ENCODE results near the gene SMIM13. TPM values are rescaled to one million over a fixed set of nuclear protein-coding genes. Genes with fewer than 3 reads are reported as not detected.

SMIM13 gene
- total RNA-seq, 2 experiments from 2014 or later, result 7.5 to 7.7 TPM

- DNase-seq (no peak), ATAC-seq (no peak)
- peak overlapping the region; percentile 89 for H3K4me3 Mint-ChIP-seq
- no peaks in the 10 kb centered on the region for H3K9me3 Mint-ChIP-seq
- H3K36me3 Mint-ChIP-seq (ENCODE audit: low read depth), result peaks cover 12% of the 10 kb centered on the region
- ChIA-PET CTCF (interaction anchor here (1.0 to 1.6 kb wide), 3 partner anchors 35 to 402 kb away, joined by 3 to 5 read pairs (median 4); no protein-coding TSS in a partner anchor), POLR2A (interaction anchor here (1.3 kb wide), 1 partner anchor 10 kb away, joined by 5 read pairs; no protein-coding TSS in a partner anchor)
- H3K27ac Mint-ChIP-seq, result peak overlapping the region; percentile 95
- H3K27me3 Mint-ChIP-seq, result no peaks in the 10 kb centered on the region
- TF ChIP-seq CTCF (IDR thresholded peaks at IDR 0.05), result no peak
- intact Hi-C loops (cut with micrococcal nuclease), result no loop called here
- H3K4me1 Mint-ChIP-seq (ENCODE audit: low read depth), result peaks cover 25% of the 10 kb centered on the region
Measured at GRCh38 chr6:11094941-11095340, 1.3 kb downstream of the SMIM13 start.

- Mint-ChIP-seq H3K36me3 (ENCODE audit: low read depth) (peaks cover 18% of the 10 kb centered on the region), H3K27ac (no peak overlapping the region)
Measured at GRCh38 chr6:11096109-11096508, 2.5 kb downstream of the SMIM13 start.

GRCh38 chr6:11097476-11097875 lies 3.8 kb downstream of the SMIM13 start:
- ChIA-PET POLR2A (interaction anchor here (0.7 kb wide), 1 partner anchor 282 kb away, joined by 5 read pairs; no protein-coding TSS in a partner anchor), CTCF (no interaction called here)
- H3K4me3 Mint-ChIP-seq, result no peak overlapping the region
- no peaks in the 10 kb centered on the region for H3K27me3 Mint-ChIP-seq
- DNase-seq (no peak), ATAC-seq (no peak)
- peaks cover 29% of the 10 kb centered on the region for H3K4me1 Mint-ChIP-seq (ENCODE audit: low read depth)
- H3K9me3 Mint-ChIP-seq, result peaks cover 2% of the 10 kb centered on the region
- H3K36me3 Mint-ChIP-seq (ENCODE audit: low read depth), result peaks cover 24% of the 10 kb centered on the region
- TF ChIP-seq CTCF (IDR thresholded peaks at IDR 0.05), result no peak
- no peak overlapping the region for H3K27ac Mint-ChIP-seq
- intact Hi-C loops (cut with micrococcal nuclease), result no loop called here

More at GRCh38 chr6:11096109-11096508, 2.5 kb downstream of the SMIM13 start:
- POLR2A ChIA-PET, result interaction anchor here (1.3 kb wide), 2 partner anchors 9 to 13 kb away, joined by 3 to 5 read pairs; no protein-coding TSS in a partner anchor
- CTCF ChIA-PET, result interaction anchor here (1.0 kb wide), 2 partner anchors 10 to 34 kb away, joined by 3 read pairs; no protein-coding TSS in a partner anchor
- intact Hi-C loops (cut with micrococcal nuclease), result no loop called here
- peaks cover 2% of the 10 kb centered on the region for H3K9me3 Mint-ChIP-seq
- DNase-seq (peak; percentile 27), ATAC-seq (no peak)
- H3K4me1 Mint-ChIP-seq (ENCODE audit: low read depth), result peaks cover 29% of the 10 kb centered on the region
- H3K27me3 Mint-ChIP-seq, result no peaks in the 10 kb centered on the region
- H3K4me3 Mint-ChIP-seq, result peak overlapping the region; percentile 4
- no peak for TF ChIP-seq CTCF (IDR thresholded peaks at IDR 0.05)

GRCh38 chr6:11098004-11098403 lies 4.4 kb downstream of the SMIM13 start:
- Mint-ChIP-seq H3K4me3 (no peak overlapping the region), H3K4me1 (ENCODE audit: low read depth) (peaks cover 26% of the 10 kb centered on the region), H3K27me3 (no peaks in the 10 kb centered on the region), H3K27ac (no peak overlapping the region), H3K36me3 (ENCODE audit: low read depth) (peaks cover 27% of the 10 kb centered on the region), H3K9me3 (peaks cover 2% of the 10 kb centered on the region)
- POLR2A ChIA-PET, result interaction anchor here (0.7 to 1.1 kb wide), 2 partner anchors 15 to 283 kb away, joined by 3 to 5 read pairs; no protein-coding TSS in a partner anchor
- intact Hi-C loops (cut with micrococcal nuclease), result no loop called here
- CTCF ChIA-PET, result no interaction called here
- TF ChIP-seq CTCF (IDR thresholded peaks at IDR 0.05), result no peak
- DNase-seq (no peak), ATAC-seq (no peak)

GRCh38 chr6:11101417-11101816 lies 7.8 kb downstream of the SMIM13 start:
- no peak for DNase-seq
- Mint-ChIP-seq H3K4me3 (no peak overlapping the region), H3K27ac (no peak overlapping the region), H3K36me3 (ENCODE audit: low read depth) (peaks cover 27% of the 10 kb centered on the region), H3K4me1 (ENCODE audit: low read depth) (peaks cover 12% of the 10 kb centered on the region), H3K27me3 (no peaks in the 10 kb centered on the region), H3K9me3 (peaks cover 2% of the 10 kb centered on the region)
- intact Hi-C loops (cut with micrococcal nuclease), result no loop called here
- TF ChIP-seq CTCF (IDR thresholded peaks at IDR 0.05), result no peak
- POLR2A ChIA-PET, result no interaction called here
- CTCF ChIA-PET, result interaction anchor here (1.0 kb wide), 1 partner anchor 33 kb away, joined by 3 read pairs; no protein-coding TSS in a partner anchor
- ATAC-seq, result no peak

Measured in activated CD8-positive, alpha-beta T cell treated with anti-CD3 and anti-CD28 coated beads for 36 hours (primary cell).